ENCODE data around the gene SCUBE2.

Gene SCUBE2

GRCh38 chr11:9082575-9082974, 8.8 kb downstream of the SCUBE2 start:
- DNase-seq = no peak
- H3K27ac ChIP-seq = no peak overlapping the region
- H3K36me3 ChIP-seq (replicated peaks) = no peaks in the 10 kb centered on the region
- no peaks in the 10 kb centered on the region for H3K27me3 ChIP-seq (replicated peaks)
- H3K4me3 ChIP-seq (ENCODE audit: low read depth, low read length) = no peak overlapping the region
- in situ Hi-C loops (cut with HindIII; ENCODE audit: low pct_ligation_motif_present, low sequenced_read_pairs) = no loop called here
- TF ChIP-seq, protein P1, sequence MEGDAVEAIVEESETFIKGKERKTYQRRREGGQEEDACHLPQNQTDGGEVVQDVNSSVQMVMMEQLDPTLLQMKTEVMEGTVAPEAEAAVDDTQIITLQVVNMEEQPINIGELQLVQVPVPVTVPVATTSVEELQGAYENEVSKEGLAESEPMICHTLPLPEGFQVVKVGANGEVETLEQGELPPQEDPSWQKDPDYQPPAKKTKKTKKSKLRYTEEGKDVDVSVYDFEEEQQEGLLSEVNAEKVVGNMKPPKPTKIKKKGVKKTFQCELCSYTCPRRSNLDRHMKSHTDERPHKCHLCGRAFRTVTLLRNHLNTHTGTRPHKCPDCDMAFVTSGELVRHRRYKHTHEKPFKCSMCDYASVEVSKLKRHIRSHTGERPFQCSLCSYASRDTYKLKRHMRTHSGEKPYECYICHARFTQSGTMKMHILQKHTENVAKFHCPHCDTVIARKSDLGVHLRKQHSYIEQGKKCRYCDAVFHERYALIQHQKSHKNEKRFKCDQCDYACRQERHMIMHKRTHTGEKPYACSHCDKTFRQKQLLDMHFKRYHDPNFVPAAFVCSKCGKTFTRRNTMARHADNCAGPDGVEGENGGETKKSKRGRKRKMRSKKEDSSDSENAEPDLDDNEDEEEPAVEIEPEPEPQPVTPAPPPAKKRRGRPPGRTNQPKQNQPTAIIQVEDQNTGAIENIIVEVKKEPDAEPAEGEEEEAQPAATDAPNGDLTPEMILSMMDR (IDR thresholded peaks at IDR 0.05; ENCODE audit: low read depth, low read length, missing control alignments) = no peak

GRCh38 chr11:9081153-9081552, 10.2 kb downstream of the SCUBE2 start:
- Histone ChIP-seq H3K27me3 (replicated peaks) (no peaks in the 10 kb centered on the region), H3K27ac (no peak overlapping the region), H3K36me3 (replicated peaks) (no peaks in the 10 kb centered on the region), H3K4me3 (ENCODE audit: low read depth, low read length) (no peak overlapping the region)
- TF ChIP-seq, protein P1 (IDR thresholded peaks at IDR 0.05; ENCODE audit: low read depth, low read length, missing control alignments) = no peak
- in situ Hi-C loops (cut with HindIII; ENCODE audit: low pct_ligation_motif_present, low sequenced_read_pairs) = no loop called here
- DNase-seq = no peak

DNA sequence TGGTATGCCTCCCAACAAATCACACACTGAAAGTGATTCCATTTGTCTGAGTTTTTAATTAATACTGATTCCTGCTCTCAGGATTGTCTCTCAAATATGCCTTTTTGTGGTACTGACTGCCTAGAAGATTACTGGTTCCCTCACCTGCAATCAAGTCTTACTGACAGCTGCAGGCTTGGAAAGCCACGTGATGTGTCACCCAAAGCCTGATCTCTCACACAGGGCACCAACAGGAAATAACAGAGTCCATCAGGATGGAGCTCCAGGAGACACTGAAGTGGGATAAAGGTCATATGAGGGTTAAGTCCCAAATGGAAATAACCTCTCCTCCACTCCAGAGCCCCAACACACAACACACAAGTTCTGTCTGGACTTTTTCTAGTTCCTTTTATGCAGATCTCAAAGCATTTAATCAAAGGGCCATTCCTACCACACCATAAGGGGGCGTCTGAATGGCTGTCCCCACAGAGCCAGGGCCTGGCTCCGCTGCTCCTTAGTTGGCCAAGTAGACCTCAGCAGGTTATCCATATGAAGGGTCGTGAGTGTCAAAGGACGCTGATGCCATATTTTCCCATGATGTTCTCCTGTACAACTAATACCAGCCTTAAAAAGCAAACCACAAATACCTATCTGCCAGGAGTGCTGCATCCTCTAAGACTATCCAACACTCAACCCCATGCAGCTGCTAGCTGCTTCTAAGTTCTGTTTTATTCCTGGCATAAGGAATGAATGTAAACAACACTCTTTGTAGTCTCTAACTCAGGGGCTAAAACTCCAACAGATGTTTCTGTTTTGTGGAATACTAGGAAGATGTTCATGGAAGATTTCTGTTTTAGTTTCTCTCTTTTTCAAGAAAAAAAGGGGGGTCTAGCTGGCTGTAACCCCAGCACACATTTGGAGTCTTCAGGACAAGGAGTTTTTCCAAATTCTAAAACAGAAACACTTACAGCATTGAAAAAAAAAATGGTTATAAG, 13.0 kb downstream of the SCUBE2 start:
- no peak overlapping the region for H3K4me3 ChIP-seq (ENCODE audit: low read depth, low read length)
- H3K27ac ChIP-seq = no peak overlapping the region
- no peak for DNase-seq
- in situ Hi-C loops (cut with HindIII; ENCODE audit: low pct_ligation_motif_present, low sequenced_read_pairs) = no loop called here
- TF ChIP-seq, protein P1 (IDR thresholded peaks at IDR 0.05; ENCODE audit: low read depth, low read length, missing control alignments) = peak; percentile 24
- no peaks in the 10 kb centered on the region for H3K36me3 ChIP-seq (replicated peaks)
- no peaks in the 10 kb centered on the region for H3K27me3 ChIP-seq (replicated peaks)

- no peak overlapping the region for H3K27ac ChIP-seq
- no peak overlapping the region for H3K4me3 ChIP-seq (ENCODE audit: low read depth, low read length)
- in situ Hi-C loops (cut with HindIII; ENCODE audit: low pct_ligation_motif_present, low sequenced_read_pairs) = no loop called here
- no peaks in the 10 kb centered on the region for H3K36me3 ChIP-seq (replicated peaks)
- H3K27me3 ChIP-seq (replicated peaks) = no peaks in the 10 kb centered on the region
- TF ChIP-seq, protein P1 (IDR thresholded peaks at IDR 0.05; ENCODE audit: low read depth, low read length, missing control alignments) = no peak
- DNase-seq = no peak
These were observed 14.2 kb downstream of the SCUBE2 start for GRCh38 chr11:9077164-9077563.

- TF ChIP-seq, protein P1 (IDR thresholded peaks at IDR 0.05; ENCODE audit: low read depth, low read length, missing control alignments) = no peak
- no peak overlapping the region for H3K27ac ChIP-seq
- in situ Hi-C loops (cut with HindIII; ENCODE audit: low pct_ligation_motif_present, low sequenced_read_pairs) = no loop called here
- no peak for DNase-seq
- H3K36me3 ChIP-seq (replicated peaks) = no peaks in the 10 kb centered on the region
- no peak overlapping the region for H3K4me3 ChIP-seq (ENCODE audit: low read depth, low read length)
- no peaks in the 10 kb centered on the region for H3K27me3 ChIP-seq (replicated peaks)
These were observed 14.7 kb downstream of the SCUBE2 start for GRCh38 chr11:9076661-9077060.
